CD4-positive, alpha-beta T cell treated with Interleukin-6 for 4 hours (primary cell): Measurements from ENCODE around the gene SOD1.
"Not testable (repeated sequence)": the region's sequence is repeated elsewhere in the genome, so short reads cannot be mapped to it uniquely, and the experiment has no call there.

Experiments used
- DNase-seq: peaks from one replicate; pipeline ENCODE4 v3.0.0-alpha.2; 2020; ENCODE audit warnings: mixed read lengths

Gene SOD1

GRCh38 chr21:31659536-31660258 lies at the start of gene SOD1:
SOD1 (plus strand) TSS chr21:31659693; CDS start chr21:31659770, 77 bp downstream.
- peak; percentile 98 for DNase-seq

- no peak for DNase-seq
These were observed 48.0 kb upstream of the SOD1 start for GRCh38 chr21:31611445-31611844.

GRCh38 chr21:31612894-31613785 lies 46.4 kb upstream of the SOD1 start:
- no peak for DNase-seq

GRCh38 chr21:31614705-31615104 lies 44.8 kb upstream of the SOD1 start:
- no peak for DNase-seq

- no peak for DNase-seq
These were observed 43.3 kb upstream of the SOD1 start for GRCh38 chr21:31616216-31616615.

GRCh38 chr21:31618696-31619430 lies 40.6 kb upstream of the SOD1 start:
- no peak for DNase-seq

GRCh38 chr21:31622397-31622796 lies 37.1 kb upstream of the SOD1 start:
- peak; percentile 9 for DNase-seq

GRCh38 chr21:31623664-31624063 lies 35.8 kb upstream of the SOD1 start:
- no peak for DNase-seq

GRCh38 chr21:31624181-31624580 lies 35.3 kb upstream of the SOD1 start:
- no peak for DNase-seq

- DNase-seq: no peak
These were observed 34.5 kb upstream of the SOD1 start for GRCh38 chr21:31624961-31625491.

GRCh38 chr21:31629972-31630711 lies 29.4 kb upstream of the SOD1 start:
- DNase-seq: no peak

- not testable (repeated sequence) for DNase-seq
These were observed 27.6 kb upstream of the SOD1 start for GRCh38 chr21:31631881-31632280.

- no peak for DNase-seq
These were observed 24.5 kb upstream of the SOD1 start for GRCh38 chr21:31634993-31635392.

- DNase-seq: no peak
These were observed 22.6 kb upstream of the SOD1 start for GRCh38 chr21:31636874-31637273.

- DNase-seq: no peak
These were observed 18.0 kb upstream of the SOD1 start for GRCh38 chr21:31641416-31641922.

- no peak for DNase-seq
These were observed 14.8 kb upstream of the SOD1 start for GRCh38 chr21:31644643-31645042.

- no peak for DNase-seq
These were observed 11.8 kb upstream of the SOD1 start for GRCh38 chr21:31647650-31648049.

- DNase-seq: no peak
These were observed 8.6 kb upstream of the SOD1 start for GRCh38 chr21:31650930-31651329.

- DNase-seq: not testable (repeated sequence)
These were observed 8.0 kb upstream of the SOD1 start for GRCh38 chr21:31651491-31651890.

GRCh38 chr21:31654340-31654739 lies 5.2 kb upstream of the SOD1 start:
- DNase-seq: no peak

GRCh38 chr21:31654821-31655580 lies 4.5 kb upstream of the SOD1 start:
- peak; percentile 49 for DNase-seq
